Kidney (tissue), 14 donors: Measurements from ENCODE around the gene SCART1. TPM values are rescaled to one million over a fixed set of nuclear protein-coding genes. Genes with fewer than 3 reads are reported as not detected.

Experiments used
- DNase-seq, 5 donors: peaks; one replicate each; pipeline ENCODE4 v3.0.0-alpha.2; 2013 to 2020
- FAIRE-seq: peaks from 2 replicates; lab custom pipeline; 2012; peaks lifted over from hg19 to GRCh38; lab: Jason Lieb, UNC
- H3K27ac ChIP-seq, 2 donors: one replicate each; pipeline ENCODE4 v1.7.0; 2013; ENCODE audit warnings: low read depth in 2 of 2, low read length in 2 of 2, inconsistent platforms in 1 of 2
- H3K27me3 ChIP-seq: one replicate; pipeline ENCODE4 v1.7.1; 2013; ENCODE audit warnings: low read length, inconsistent platforms; ENCODE audit not compliant: control insufficient read depth, insufficient read depth
- H3K36me3 ChIP-seq, 3 donors: one replicate each; pipeline versions ENCODE4 v1.7.0 to v1.7.1; 2013; ENCODE audit warnings: low read length in 3 of 3, control low read depth in 1 of 3, inconsistent platforms in 1 of 3; ENCODE audit not compliant: insufficient read depth in 3 of 3, control insufficient read depth in 2 of 3
- H3K4me1 ChIP-seq, 3 donors: one replicate each; pipeline versions ENCODE4 v1.7.0 to v1.7.1; 2013; ENCODE audit warnings: low read length in 3 of 3, inconsistent platforms in 1 of 3, low read depth in 1 of 3; ENCODE audit not compliant: control insufficient read depth in 2 of 3, insufficient read depth in 2 of 3
- H3K4me3 ChIP-seq, 3 donors: one replicate each; pipeline versions ENCODE4 v1.7.0 to v1.8.1; 2013; ENCODE audit warnings: low read length in 3 of 3, control low read depth in 1 of 3, inconsistent platforms in 1 of 3
- H3K9ac ChIP-seq, 3 donors: one replicate each; pipeline versions ENCODE4 v1.7.0 to v1.7.1; 2013; ENCODE audit warnings: low read length in 3 of 3, control low read depth in 1 of 3, inconsistent platforms in 1 of 3
- H3K9me3 ChIP-seq, 3 donors: one replicate each; pipeline versions ENCODE4 v1.7.0 to v1.7.1; 2013; ENCODE audit warnings: low read length in 3 of 3, control low read depth in 1 of 3, inconsistent platforms in 1 of 3; ENCODE audit not compliant: control insufficient read depth in 2 of 3, insufficient read depth in 1 of 3
- intact Hi-C: fragments of 100-400 bp; cut with DNase I; formaldehyde crosslinking; loops from one replicate; pipeline ENCODE4 v1.11.1; 2022
- polyA plus RNA-seq: library from polyadenylated mRNA; stranded (reverse); fragments of 350-450 nt; fragmentation: Illumina TruSeq; extraction: RNeasy Lipid Tissue Mini Kit (QIAGEN cat#74804); gene quantifications from one replicate; pipeline ENCODE4 v1.2.3, GENCODE V29; 2014; ENCODE audit warnings: low read depth, low replicate concordance; ENCODE audit not compliant: insufficient read depth
- total RNA-seq: library from RNA; stranded (reverse); fragmentation: NEBNext Ultra II Directional; extraction: Animal tissue kit (Norgen Biotek cat#: 25700); gene quantifications from one replicate; pipeline ENCODE4 v1.2.1, GENCODE V29; 2021
- TF ChIP-seq, protein P1 (sequence below): IDR thresholded peaks from 3 replicates; pipeline ENCODE4 v1.5.1; 2012; ENCODE audit warnings: mild to moderate bottlenecking, moderate library complexity, borderline replicate concordance; ENCODE audit not compliant: insufficient read depth; ENCODE audit errors: extremely low read depth
- donor health status: control.
- donor health status: control.
- donor health status: control.
- donor health status: control.
- donor health status: control.
- donor health status: DM: yes; HTN: yes; CAD: no.
- donor health status: Normal renal cell carcinoma (clear cell type).

Gene SCART1
- total and polyA plus RNA-seq, 2 donors from 2014 or later, result 0.37 to 3.9 TPM

DNA sequence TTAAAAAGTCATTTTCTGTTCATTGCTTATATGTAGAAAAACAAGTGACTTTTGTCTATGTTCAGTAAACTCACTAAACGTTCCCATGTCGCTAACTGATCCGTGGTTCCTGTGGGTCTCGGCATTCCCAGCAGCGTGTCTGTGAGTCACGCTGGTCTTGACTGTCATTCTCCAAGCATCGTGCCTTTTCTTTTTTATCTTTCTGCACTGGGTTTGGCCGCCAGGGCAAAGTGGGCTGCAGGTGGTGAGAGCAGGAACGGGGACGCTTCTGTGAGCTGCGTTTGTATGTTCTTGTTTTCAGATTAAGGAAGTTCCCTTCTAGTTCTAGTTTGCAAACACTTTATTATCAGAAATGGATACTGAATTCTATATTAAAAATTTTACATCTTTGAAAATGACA, 6.8 kb upstream of the SCART1 start:
- H3K9ac ChIP-seq, result no peak overlapping the region
- no peak overlapping the region for H3K4me3 ChIP-seq
- TF ChIP-seq, protein P1, sequence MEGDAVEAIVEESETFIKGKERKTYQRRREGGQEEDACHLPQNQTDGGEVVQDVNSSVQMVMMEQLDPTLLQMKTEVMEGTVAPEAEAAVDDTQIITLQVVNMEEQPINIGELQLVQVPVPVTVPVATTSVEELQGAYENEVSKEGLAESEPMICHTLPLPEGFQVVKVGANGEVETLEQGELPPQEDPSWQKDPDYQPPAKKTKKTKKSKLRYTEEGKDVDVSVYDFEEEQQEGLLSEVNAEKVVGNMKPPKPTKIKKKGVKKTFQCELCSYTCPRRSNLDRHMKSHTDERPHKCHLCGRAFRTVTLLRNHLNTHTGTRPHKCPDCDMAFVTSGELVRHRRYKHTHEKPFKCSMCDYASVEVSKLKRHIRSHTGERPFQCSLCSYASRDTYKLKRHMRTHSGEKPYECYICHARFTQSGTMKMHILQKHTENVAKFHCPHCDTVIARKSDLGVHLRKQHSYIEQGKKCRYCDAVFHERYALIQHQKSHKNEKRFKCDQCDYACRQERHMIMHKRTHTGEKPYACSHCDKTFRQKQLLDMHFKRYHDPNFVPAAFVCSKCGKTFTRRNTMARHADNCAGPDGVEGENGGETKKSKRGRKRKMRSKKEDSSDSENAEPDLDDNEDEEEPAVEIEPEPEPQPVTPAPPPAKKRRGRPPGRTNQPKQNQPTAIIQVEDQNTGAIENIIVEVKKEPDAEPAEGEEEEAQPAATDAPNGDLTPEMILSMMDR, result no peak
- H3K27me3 ChIP-seq, result no peaks in the 10 kb centered on the region
- H3K4me1 ChIP-seq, result no peaks in the 10 kb centered on the region
- peaks cover 0 to 21% (median 9%) of the 10 kb centered on the region in 3 donors for H3K9me3 ChIP-seq
- no peak for FAIRE-seq
- intact Hi-C loops, result no loop called here
- no peaks in the 10 kb centered on the region for H3K36me3 ChIP-seq
- H3K27ac ChIP-seq, result no peak overlapping the region
- no peak for DNase-seq

DNA sequence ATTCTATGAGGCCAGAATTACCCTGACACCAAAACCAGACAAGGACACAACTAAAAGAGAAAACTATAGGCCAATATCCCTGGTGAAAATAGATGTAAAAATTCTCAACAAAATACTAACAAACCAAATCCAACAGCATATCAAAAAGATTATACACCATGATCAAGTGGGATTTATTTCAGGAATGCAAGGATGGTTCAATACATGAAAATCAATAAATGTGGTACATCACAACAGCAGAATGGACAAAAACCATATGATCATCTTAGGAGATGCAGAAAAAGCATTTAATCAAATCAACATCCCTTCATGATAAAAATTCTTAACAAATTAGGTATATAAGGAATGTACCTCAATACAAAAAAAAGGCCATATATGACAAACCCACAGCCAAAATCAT, 5.6 kb upstream of the SCART1 start:
- Histone ChIP-seq H3K36me3 (no peaks in the 10 kb centered on the region), H3K27me3 (no peaks in the 10 kb centered on the region), H3K9ac (no peak overlapping the region), H3K4me1 (no peaks in the 10 kb centered on the region), H3K9me3 (peaks cover 0 to 21% (median 9%) of the 10 kb centered on the region in 3 donors), H3K27ac (no peak overlapping the region), H3K4me3 (no peak overlapping the region)
- no peak for FAIRE-seq
- intact Hi-C loops, result no loop called here
- DNase-seq, result no peak
- TF ChIP-seq, protein P1, result no peak

DNA sequence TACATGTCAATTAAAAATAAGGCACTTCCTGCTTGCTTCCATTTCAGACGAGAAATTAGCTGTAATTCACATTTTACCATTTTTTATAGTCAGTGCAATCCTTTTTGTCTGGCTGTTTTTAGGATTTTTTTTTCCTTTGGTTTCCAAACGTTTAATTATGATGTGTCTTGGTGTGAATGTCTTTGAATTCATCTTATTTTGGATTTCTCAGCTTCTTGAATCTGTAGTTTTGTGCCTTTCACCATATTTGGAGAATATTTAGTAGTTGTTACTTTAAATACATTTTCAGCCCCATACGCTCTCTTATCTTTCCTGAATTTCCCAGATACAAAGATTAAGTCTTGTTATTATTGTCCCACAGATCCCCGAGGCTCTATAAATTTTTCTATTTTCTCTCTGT, 2.4 kb upstream of the SCART1 start:
- no peak overlapping the region for H3K4me3 ChIP-seq
- H3K9me3 ChIP-seq, result peaks cover 0 to 21% (median 9%) of the 10 kb centered on the region in 3 donors
- intact Hi-C loops, result no loop called here
- no peaks in the 10 kb centered on the region for H3K27me3 ChIP-seq
- TF ChIP-seq, protein P1, result no peak
- H3K36me3 ChIP-seq, result no peaks in the 10 kb centered on the region
- no peak overlapping the region for H3K27ac ChIP-seq
- FAIRE-seq (no peak), DNase-seq (no peak)
- H3K4me1 ChIP-seq, result no peaks in the 10 kb centered on the region
- H3K9ac ChIP-seq, result no peak overlapping the region

DNA sequence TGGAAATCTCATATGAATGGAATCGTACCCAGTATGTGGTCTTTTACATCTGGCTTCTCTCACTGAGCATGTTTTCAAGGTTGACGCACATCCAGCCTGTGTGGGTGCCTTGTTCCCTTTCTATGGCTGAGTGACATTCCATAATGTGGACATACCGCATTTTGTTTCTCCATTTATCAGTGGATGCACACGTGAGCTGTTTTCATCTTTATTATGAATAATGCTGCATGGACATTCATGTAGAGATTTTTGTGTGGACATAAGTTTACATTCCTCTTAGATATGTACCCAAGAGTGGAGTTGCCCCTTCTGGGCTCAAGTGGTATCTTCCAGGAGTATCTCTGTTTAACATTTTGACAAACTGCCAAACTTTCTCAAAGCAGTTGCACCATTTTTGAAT, 1.3 kb upstream of the SCART1 start:
- H3K27ac ChIP-seq, result no peak overlapping the region
- peaks cover 0 to 15% (median 7%) of the 10 kb centered on the region in 3 donors for H3K9me3 ChIP-seq
- H3K4me3 ChIP-seq, result no peak overlapping the region
- no peaks in the 10 kb centered on the region for H3K36me3 ChIP-seq
- TF ChIP-seq, protein P1, result no peak
- intact Hi-C loops, result no loop called here
- FAIRE-seq (no peak), DNase-seq (no peak)
- H3K4me1 ChIP-seq, result no peaks in the 10 kb centered on the region
- no peak overlapping the region for H3K9ac ChIP-seq
- H3K27me3 ChIP-seq, result no peaks in the 10 kb centered on the region
